ENCODE measurements around the gene MROH2B. TPM values are rescaled to one million over a fixed set of nuclear protein-coding genes. Genes with fewer than 3 reads are reported as not detected.

Gene MROH2B
- total RNA-seq, 1 donor from 2014 or later = 0.44 TPM

- no peak for DNase-seq (ENCODE audit: low spot score)
- no peak overlapping the region for H3K4me3 Mint-ChIP-seq (ENCODE audit: unreplicated experiment)
- no peaks in the 10 kb centered on the region for H3K9me3 Mint-ChIP-seq (ENCODE audit: unreplicated experiment)
- TF ChIP-seq, protein P1, sequence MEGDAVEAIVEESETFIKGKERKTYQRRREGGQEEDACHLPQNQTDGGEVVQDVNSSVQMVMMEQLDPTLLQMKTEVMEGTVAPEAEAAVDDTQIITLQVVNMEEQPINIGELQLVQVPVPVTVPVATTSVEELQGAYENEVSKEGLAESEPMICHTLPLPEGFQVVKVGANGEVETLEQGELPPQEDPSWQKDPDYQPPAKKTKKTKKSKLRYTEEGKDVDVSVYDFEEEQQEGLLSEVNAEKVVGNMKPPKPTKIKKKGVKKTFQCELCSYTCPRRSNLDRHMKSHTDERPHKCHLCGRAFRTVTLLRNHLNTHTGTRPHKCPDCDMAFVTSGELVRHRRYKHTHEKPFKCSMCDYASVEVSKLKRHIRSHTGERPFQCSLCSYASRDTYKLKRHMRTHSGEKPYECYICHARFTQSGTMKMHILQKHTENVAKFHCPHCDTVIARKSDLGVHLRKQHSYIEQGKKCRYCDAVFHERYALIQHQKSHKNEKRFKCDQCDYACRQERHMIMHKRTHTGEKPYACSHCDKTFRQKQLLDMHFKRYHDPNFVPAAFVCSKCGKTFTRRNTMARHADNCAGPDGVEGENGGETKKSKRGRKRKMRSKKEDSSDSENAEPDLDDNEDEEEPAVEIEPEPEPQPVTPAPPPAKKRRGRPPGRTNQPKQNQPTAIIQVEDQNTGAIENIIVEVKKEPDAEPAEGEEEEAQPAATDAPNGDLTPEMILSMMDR (IDR thresholded peaks at IDR 0.05; ENCODE audit: unreplicated experiment) = no peak
- H3K27me3 Mint-ChIP-seq (ENCODE audit: unreplicated experiment) = no peaks in the 10 kb centered on the region
- no peaks in the 10 kb centered on the region for H3K36me3 Mint-ChIP-seq (ENCODE audit: low read depth, unreplicated experiment)
- no peak overlapping the region for H3K27ac Mint-ChIP-seq (ENCODE audit: unreplicated experiment)
- H3K4me1 Mint-ChIP-seq (ENCODE audit: unreplicated experiment) = no peaks in the 10 kb centered on the region
These were observed 833 bp upstream of the MROH2B start for GRCh38 chr5:41071975-41072374.

- H3K36me3 Mint-ChIP-seq (ENCODE audit: low read depth, unreplicated experiment) = no peaks in the 10 kb centered on the region
- H3K27me3 Mint-ChIP-seq (ENCODE audit: unreplicated experiment) = no peaks in the 10 kb centered on the region
- no peak overlapping the region for H3K27ac Mint-ChIP-seq (ENCODE audit: unreplicated experiment)
- H3K9me3 Mint-ChIP-seq (ENCODE audit: unreplicated experiment) = no peaks in the 10 kb centered on the region
- H3K4me1 Mint-ChIP-seq (ENCODE audit: unreplicated experiment) = no peaks in the 10 kb centered on the region
- TF ChIP-seq, protein P1 (IDR thresholded peaks at IDR 0.05; ENCODE audit: unreplicated experiment) = no peak
- no peak overlapping the region for H3K4me3 Mint-ChIP-seq (ENCODE audit: unreplicated experiment)
- no peak for DNase-seq (ENCODE audit: low spot score)
These were observed 3.2 kb downstream of the MROH2B start for GRCh38 chr5:41067714-41068568.

- H3K36me3 Mint-ChIP-seq (ENCODE audit: low read depth, unreplicated experiment) = no peaks in the 10 kb centered on the region
- DNase-seq (ENCODE audit: low spot score) = no peak
- no peak overlapping the region for H3K27ac Mint-ChIP-seq (ENCODE audit: unreplicated experiment)
- no peaks in the 10 kb centered on the region for H3K4me1 Mint-ChIP-seq (ENCODE audit: unreplicated experiment)
- TF ChIP-seq, protein P1 (IDR thresholded peaks at IDR 0.05; ENCODE audit: unreplicated experiment) = no peak
- H3K4me3 Mint-ChIP-seq (ENCODE audit: unreplicated experiment) = no peak overlapping the region
- no peaks in the 10 kb centered on the region for H3K9me3 Mint-ChIP-seq (ENCODE audit: unreplicated experiment)
- no peaks in the 10 kb centered on the region for H3K27me3 Mint-ChIP-seq (ENCODE audit: unreplicated experiment)
These were observed 5.3 kb downstream of the MROH2B start for GRCh38 chr5:41065691-41066335.

DNA sequence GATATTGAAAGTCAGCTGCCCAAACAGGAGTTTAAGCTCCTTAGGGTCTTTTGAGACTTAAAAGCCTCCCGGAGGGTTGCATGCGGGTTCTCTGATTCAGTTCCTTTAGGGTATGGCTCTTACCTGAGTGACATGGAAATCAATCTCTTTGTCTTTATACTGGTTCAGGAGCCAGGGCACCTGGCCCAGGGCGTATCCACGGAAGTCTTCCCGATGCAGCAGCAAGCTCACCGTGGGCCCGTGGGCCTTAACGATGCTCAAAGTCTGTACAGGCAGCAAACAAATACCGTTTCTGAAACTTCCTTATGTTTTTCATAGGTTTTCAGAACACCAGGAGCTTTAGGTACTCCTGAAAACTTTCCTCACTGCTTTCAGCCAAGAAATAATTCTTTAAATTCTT, 13.2 kb downstream of the MROH2B start:
- peaks cover 12% of the 10 kb centered on the region for H3K4me1 Mint-ChIP-seq (ENCODE audit: unreplicated experiment)
- H3K36me3 Mint-ChIP-seq (ENCODE audit: low read depth, unreplicated experiment) = no peaks in the 10 kb centered on the region

More for the DNA sequence above, 13.2 kb downstream of the MROH2B start:
- Mint-ChIP-seq H3K27me3 (ENCODE audit: unreplicated experiment) (peaks cover 4% of the 10 kb centered on the region), H3K27ac (ENCODE audit: unreplicated experiment) (no peak overlapping the region), H3K9me3 (ENCODE audit: unreplicated experiment) (no peaks in the 10 kb centered on the region), H3K4me3 (ENCODE audit: unreplicated experiment) (no peak overlapping the region)
- TF ChIP-seq, protein P1 (IDR thresholded peaks at IDR 0.05; ENCODE audit: unreplicated experiment) = no peak
- DNase-seq (ENCODE audit: low spot score) = no peak

Data from endothelial cell (in vitro differentiated cells).